Measurements from ENCODE around the gene SMOC1. TPM values are rescaled to one million over a fixed set of nuclear protein-coding genes. Genes with fewer than 3 reads are reported as not detected.

The SMOC1 gene
- total RNA-seq, 1 donor from 2014 or later, result 0.38 TPM

DNA sequence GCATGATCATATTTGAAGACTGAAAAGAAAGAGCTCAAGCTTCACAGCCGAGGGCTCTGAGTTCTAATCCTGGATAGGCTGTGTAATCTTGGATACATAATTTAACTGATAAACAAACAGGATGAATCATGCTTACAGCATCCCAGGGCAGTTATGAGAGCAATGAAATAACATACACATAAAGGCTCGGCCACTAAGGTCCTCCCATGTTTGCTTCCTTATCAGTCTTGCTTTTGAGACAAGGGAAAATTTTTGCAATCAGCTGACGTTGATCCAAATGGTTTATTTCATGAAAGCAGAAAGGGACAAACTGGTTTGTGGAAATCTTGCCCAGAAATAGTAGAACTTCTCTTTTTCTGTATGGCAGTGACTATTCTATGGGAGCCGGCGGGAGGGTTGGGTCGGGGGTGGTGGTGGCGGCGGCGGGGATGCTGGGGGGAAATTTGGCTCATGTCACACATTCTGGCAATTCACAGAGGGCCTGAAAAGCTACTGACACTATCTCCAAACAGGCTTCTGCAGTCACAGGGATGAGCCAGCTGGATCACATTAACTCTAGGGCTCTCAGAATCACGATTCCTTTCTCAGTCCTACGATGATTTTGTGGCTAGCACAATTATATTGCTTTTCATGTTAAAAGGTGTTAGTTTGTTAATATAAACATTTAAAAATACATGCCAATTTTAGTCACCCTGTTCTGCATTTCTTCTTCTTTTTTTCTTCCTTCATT lies 185.1 kb downstream of the SMOC1 start:
- Mint-ChIP-seq H3K27ac (ENCODE audit: unreplicated experiment) (no peak overlapping the region), H3K4me3 (ENCODE audit: unreplicated experiment) (no peak overlapping the region), H3K27me3 (ENCODE audit: unreplicated experiment) (no peaks in the 10 kb centered on the region), H3K9me3 (ENCODE audit: unreplicated experiment) (no peaks in the 10 kb centered on the region), H3K4me1 (ENCODE audit: unreplicated experiment) (no peaks in the 10 kb centered on the region), H3K36me3 (ENCODE audit: low read depth, unreplicated experiment) (no peaks in the 10 kb centered on the region)
- TF ChIP-seq, protein P1, sequence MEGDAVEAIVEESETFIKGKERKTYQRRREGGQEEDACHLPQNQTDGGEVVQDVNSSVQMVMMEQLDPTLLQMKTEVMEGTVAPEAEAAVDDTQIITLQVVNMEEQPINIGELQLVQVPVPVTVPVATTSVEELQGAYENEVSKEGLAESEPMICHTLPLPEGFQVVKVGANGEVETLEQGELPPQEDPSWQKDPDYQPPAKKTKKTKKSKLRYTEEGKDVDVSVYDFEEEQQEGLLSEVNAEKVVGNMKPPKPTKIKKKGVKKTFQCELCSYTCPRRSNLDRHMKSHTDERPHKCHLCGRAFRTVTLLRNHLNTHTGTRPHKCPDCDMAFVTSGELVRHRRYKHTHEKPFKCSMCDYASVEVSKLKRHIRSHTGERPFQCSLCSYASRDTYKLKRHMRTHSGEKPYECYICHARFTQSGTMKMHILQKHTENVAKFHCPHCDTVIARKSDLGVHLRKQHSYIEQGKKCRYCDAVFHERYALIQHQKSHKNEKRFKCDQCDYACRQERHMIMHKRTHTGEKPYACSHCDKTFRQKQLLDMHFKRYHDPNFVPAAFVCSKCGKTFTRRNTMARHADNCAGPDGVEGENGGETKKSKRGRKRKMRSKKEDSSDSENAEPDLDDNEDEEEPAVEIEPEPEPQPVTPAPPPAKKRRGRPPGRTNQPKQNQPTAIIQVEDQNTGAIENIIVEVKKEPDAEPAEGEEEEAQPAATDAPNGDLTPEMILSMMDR (IDR thresholded peaks at IDR 0.05; ENCODE audit: unreplicated experiment), result no peak
- no peak for DNase-seq (ENCODE audit: low spot score)

DNA sequence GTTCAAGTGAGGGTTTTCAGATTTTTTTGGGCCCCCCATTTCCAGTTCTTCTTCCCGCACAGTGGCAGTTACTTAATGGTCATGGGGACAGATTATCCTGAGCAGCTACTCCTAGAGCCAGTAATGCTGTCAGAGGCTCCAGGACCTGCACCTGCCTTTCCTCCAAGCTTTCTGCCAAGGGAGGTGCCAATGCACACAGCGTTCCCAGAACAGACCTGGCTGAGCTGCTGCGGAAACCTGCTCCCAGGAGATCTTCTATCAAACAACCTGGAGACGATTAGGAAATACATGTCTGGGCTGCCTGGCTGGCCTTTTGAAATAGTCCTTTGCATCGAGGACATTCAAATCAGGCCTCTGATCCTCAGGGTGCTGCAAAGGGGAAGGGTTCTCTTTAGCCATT lies 188.6 kb downstream of the SMOC1 start:
- peaks cover 2% of the 10 kb centered on the region for H3K27me3 Mint-ChIP-seq (ENCODE audit: unreplicated experiment)
- H3K9me3 Mint-ChIP-seq (ENCODE audit: unreplicated experiment), result no peaks in the 10 kb centered on the region
- H3K4me3 Mint-ChIP-seq (ENCODE audit: unreplicated experiment), result no peak overlapping the region
- TF ChIP-seq, protein P1 (IDR thresholded peaks at IDR 0.05; ENCODE audit: unreplicated experiment), result no peak
- no peak for DNase-seq (ENCODE audit: low spot score)
- H3K27ac Mint-ChIP-seq (ENCODE audit: unreplicated experiment), result no peak overlapping the region
- no peaks in the 10 kb centered on the region for H3K36me3 Mint-ChIP-seq (ENCODE audit: low read depth, unreplicated experiment)
- H3K4me1 Mint-ChIP-seq (ENCODE audit: unreplicated experiment), result no peaks in the 10 kb centered on the region

DNA sequence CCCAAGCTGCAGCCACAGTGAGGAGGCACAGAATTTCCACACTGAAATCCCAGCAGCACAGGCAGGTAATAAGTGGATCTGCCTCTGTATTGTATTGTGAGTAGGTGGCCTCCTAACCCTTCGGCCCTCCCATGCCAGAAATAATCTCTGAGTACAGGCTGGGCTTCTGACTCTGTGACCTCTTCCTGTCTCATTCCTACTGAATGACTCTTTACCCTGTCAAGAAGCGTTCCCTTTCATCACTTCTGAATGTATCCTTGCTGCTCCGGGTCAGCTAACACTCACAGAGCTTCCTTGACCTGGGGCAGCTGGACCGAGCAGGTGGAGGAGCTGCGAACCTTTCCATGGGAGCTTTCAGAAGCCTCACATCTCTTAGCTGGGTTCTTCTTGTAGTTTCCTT lies 190.0 kb downstream of the SMOC1 start:
- H3K4me3 Mint-ChIP-seq (ENCODE audit: unreplicated experiment), result no peak overlapping the region
- H3K27ac Mint-ChIP-seq (ENCODE audit: unreplicated experiment), result no peak overlapping the region
- peaks cover 4% of the 10 kb centered on the region for H3K27me3 Mint-ChIP-seq (ENCODE audit: unreplicated experiment)
- no peaks in the 10 kb centered on the region for H3K4me1 Mint-ChIP-seq (ENCODE audit: unreplicated experiment)
- TF ChIP-seq, protein P1 (IDR thresholded peaks at IDR 0.05; ENCODE audit: unreplicated experiment), result no peak
- no peaks in the 10 kb centered on the region for H3K9me3 Mint-ChIP-seq (ENCODE audit: unreplicated experiment)
- no peaks in the 10 kb centered on the region for H3K36me3 Mint-ChIP-seq (ENCODE audit: low read depth, unreplicated experiment)
- no peak for DNase-seq (ENCODE audit: low spot score)

GRCh38 chr14:70073924-70074566 lies 194.8 kb downstream of the SMOC1 start:
- Mint-ChIP-seq H3K9me3 (ENCODE audit: unreplicated experiment) (no peaks in the 10 kb centered on the region), H3K27ac (ENCODE audit: unreplicated experiment) (no peak overlapping the region), H3K27me3 (ENCODE audit: unreplicated experiment) (peaks cover 7% of the 10 kb centered on the region), H3K4me3 (ENCODE audit: unreplicated experiment) (no peak overlapping the region), H3K36me3 (ENCODE audit: low read depth, unreplicated experiment) (no peaks in the 10 kb centered on the region), H3K4me1 (ENCODE audit: unreplicated experiment) (peaks cover 5% of the 10 kb centered on the region)
- peak; percentile 75 for DNase-seq (ENCODE audit: low spot score)
- TF ChIP-seq, protein P1 (IDR thresholded peaks at IDR 0.05; ENCODE audit: unreplicated experiment), result peak; percentile 98

GRCh38 chr14:70077005-70077404 lies 197.8 kb downstream of the SMOC1 start:
- no peaks in the 10 kb centered on the region for H3K9me3 Mint-ChIP-seq (ENCODE audit: unreplicated experiment)
- no peak overlapping the region for H3K4me3 Mint-ChIP-seq (ENCODE audit: unreplicated experiment)
- H3K27ac Mint-ChIP-seq (ENCODE audit: unreplicated experiment), result no peak overlapping the region
- H3K36me3 Mint-ChIP-seq (ENCODE audit: low read depth, unreplicated experiment), result no peaks in the 10 kb centered on the region
- peaks cover 5% of the 10 kb centered on the region for H3K4me1 Mint-ChIP-seq (ENCODE audit: unreplicated experiment)
- TF ChIP-seq, protein P1 (IDR thresholded peaks at IDR 0.05; ENCODE audit: unreplicated experiment), result no peak
- DNase-seq (ENCODE audit: low spot score), result no peak
- peaks cover 7% of the 10 kb centered on the region for H3K27me3 Mint-ChIP-seq (ENCODE audit: unreplicated experiment)
